ENCODE results near the gene PTPRM. TPM values are rescaled to one million over a fixed set of nuclear protein-coding genes. Genes with fewer than 3 reads are reported as not detected.

Gene PTPRM
- total RNA-seq, 1 experiment from 2014 or later, result 100.0 TPM

GRCh38 chr18:8427339-8427738 is 860.2 kb downstream of the PTPRM start:
- Mint-ChIP-seq H3K9me3 (ENCODE audit: unreplicated experiment) (no peaks in the 10 kb centered on the region), H3K27ac (ENCODE audit: unreplicated experiment) (no peak overlapping the region), H3K27me3 (ENCODE audit: insufficient read depth, unreplicated experiment) (no peaks in the 10 kb centered on the region), H3K4me1 (ENCODE audit: low read depth, unreplicated experiment) (no peaks in the 10 kb centered on the region), H3K4me3 (ENCODE audit: unreplicated experiment) (no peak overlapping the region), H3K36me3 (ENCODE audit: insufficient read depth, unreplicated experiment) (no peaks in the 10 kb centered on the region)
- intact Hi-C loops (cut with micrococcal nuclease; ENCODE audit: unreplicated experiment), result loop anchor here (5.0 kb wide), 1 partner anchor 55 kb away; no protein-coding TSS in a partner anchor
- DNase-seq, result no peak
- H3K9me3 ChIP-seq, result no peaks in the 10 kb centered on the region
- TF ChIP-seq, protein P1, sequence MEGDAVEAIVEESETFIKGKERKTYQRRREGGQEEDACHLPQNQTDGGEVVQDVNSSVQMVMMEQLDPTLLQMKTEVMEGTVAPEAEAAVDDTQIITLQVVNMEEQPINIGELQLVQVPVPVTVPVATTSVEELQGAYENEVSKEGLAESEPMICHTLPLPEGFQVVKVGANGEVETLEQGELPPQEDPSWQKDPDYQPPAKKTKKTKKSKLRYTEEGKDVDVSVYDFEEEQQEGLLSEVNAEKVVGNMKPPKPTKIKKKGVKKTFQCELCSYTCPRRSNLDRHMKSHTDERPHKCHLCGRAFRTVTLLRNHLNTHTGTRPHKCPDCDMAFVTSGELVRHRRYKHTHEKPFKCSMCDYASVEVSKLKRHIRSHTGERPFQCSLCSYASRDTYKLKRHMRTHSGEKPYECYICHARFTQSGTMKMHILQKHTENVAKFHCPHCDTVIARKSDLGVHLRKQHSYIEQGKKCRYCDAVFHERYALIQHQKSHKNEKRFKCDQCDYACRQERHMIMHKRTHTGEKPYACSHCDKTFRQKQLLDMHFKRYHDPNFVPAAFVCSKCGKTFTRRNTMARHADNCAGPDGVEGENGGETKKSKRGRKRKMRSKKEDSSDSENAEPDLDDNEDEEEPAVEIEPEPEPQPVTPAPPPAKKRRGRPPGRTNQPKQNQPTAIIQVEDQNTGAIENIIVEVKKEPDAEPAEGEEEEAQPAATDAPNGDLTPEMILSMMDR (IDR thresholded peaks at IDR 0.05; ENCODE audit: insufficient read depth in 1 of 2, low read depth in 1 of 2, low read length in 1 of 2, severe bottlenecking in 1 of 2, unreplicated experiment in 1 of 2), result no peak
- CTCF ChIA-PET, result no interaction called here
- H3K4me1 ChIP-seq, result no peaks in the 10 kb centered on the region
- no TSS peak for BruUV-seq (replicated peaks)
- H3K4me3 ChIP-seq (ENCODE audit: low read depth, low read length), result no peak overlapping the region
- H3K27me3 ChIP-seq (replicated peaks; ENCODE audit: control insufficient read depth, insufficient read depth, low read length), result no peaks in the 10 kb centered on the region
- POLR2A ChIA-PET, result no interaction called here
- no peaks in the 10 kb centered on the region for H3K36me3 ChIP-seq (ENCODE audit: control insufficient read depth, insufficient read depth, low read length)

GRCh38 chr18:8428951-8429350 is 861.8 kb downstream of the PTPRM start:
- Mint-ChIP-seq H3K27me3 (ENCODE audit: insufficient read depth, unreplicated experiment) (no peaks in the 10 kb centered on the region), H3K4me3 (ENCODE audit: unreplicated experiment) (no peak overlapping the region), H3K9me3 (ENCODE audit: unreplicated experiment) (no peaks in the 10 kb centered on the region), H3K27ac (ENCODE audit: unreplicated experiment) (no peak overlapping the region), H3K36me3 (ENCODE audit: insufficient read depth, unreplicated experiment) (no peaks in the 10 kb centered on the region), H3K4me1 (ENCODE audit: low read depth, unreplicated experiment) (no peaks in the 10 kb centered on the region)
- no peaks in the 10 kb centered on the region for H3K4me1 ChIP-seq
- H3K36me3 ChIP-seq (ENCODE audit: control insufficient read depth, insufficient read depth, low read length), result no peaks in the 10 kb centered on the region
- POLR2A ChIA-PET, result no interaction called here
- BruUV-seq (replicated peaks), result no TSS peak
- no peaks in the 10 kb centered on the region for H3K9me3 ChIP-seq
- no peaks in the 10 kb centered on the region for H3K27me3 ChIP-seq (replicated peaks; ENCODE audit: control insufficient read depth, insufficient read depth, low read length)
- CTCF ChIA-PET, result no interaction called here
- no peak for DNase-seq
- H3K4me3 ChIP-seq (ENCODE audit: low read depth, low read length), result no peak overlapping the region
- intact Hi-C loops (cut with micrococcal nuclease; ENCODE audit: unreplicated experiment), result loop anchor here (5.0 kb wide), 1 partner anchor 53 kb away; no protein-coding TSS in a partner anchor
- TF ChIP-seq, protein P1 (IDR thresholded peaks at IDR 0.05; ENCODE audit: insufficient read depth in 1 of 2, low read depth in 1 of 2, low read length in 1 of 2, severe bottlenecking in 1 of 2, unreplicated experiment in 1 of 2), result no peak

DNA sequence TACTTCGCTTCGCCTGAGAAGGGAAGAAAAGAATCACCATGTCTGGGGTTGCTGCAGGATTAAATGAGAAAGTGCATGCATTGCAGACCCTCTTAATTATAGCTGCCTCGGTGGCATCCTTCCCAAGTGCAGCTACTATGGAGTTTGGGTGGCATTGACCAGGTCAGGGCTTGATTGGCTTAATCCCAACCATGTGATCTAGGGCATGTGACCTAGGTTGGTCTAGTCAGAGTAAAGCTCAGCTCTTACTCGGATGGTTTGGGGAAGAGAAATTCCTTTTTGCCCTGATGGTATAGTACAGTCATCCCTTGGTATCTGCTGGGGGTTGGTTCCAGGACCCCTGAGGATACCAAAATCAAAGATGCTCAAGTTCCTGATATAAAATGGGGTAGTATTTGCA is 863.9 kb downstream of the PTPRM start:
- Histone ChIP-seq H3K9me3 (no peaks in the 10 kb centered on the region), H3K4me1 (no peaks in the 10 kb centered on the region), H3K4me3 (ENCODE audit: low read depth, low read length) (no peak overlapping the region), H3K36me3 (ENCODE audit: control insufficient read depth, insufficient read depth, low read length) (no peaks in the 10 kb centered on the region), H3K27me3 (replicated peaks; ENCODE audit: control insufficient read depth, insufficient read depth, low read length) (no peaks in the 10 kb centered on the region)
- no peak overlapping the region for H3K27ac Mint-ChIP-seq (ENCODE audit: unreplicated experiment)
- ChIA-PET CTCF (no interaction called here), POLR2A (no interaction called here)
- no peaks in the 10 kb centered on the region for H3K4me1 Mint-ChIP-seq (ENCODE audit: low read depth, unreplicated experiment)
- intact Hi-C loops (cut with micrococcal nuclease; ENCODE audit: unreplicated experiment), result no loop called here
- H3K4me3 Mint-ChIP-seq (ENCODE audit: unreplicated experiment), result no peak overlapping the region
- BruUV-seq (replicated peaks), result no TSS peak
- no peaks in the 10 kb centered on the region for H3K9me3 Mint-ChIP-seq (ENCODE audit: unreplicated experiment)
- H3K27me3 Mint-ChIP-seq (ENCODE audit: insufficient read depth, unreplicated experiment), result no peaks in the 10 kb centered on the region
- TF ChIP-seq, protein P1 (IDR thresholded peaks at IDR 0.05; ENCODE audit: insufficient read depth in 1 of 2, low read depth in 1 of 2, low read length in 1 of 2, severe bottlenecking in 1 of 2, unreplicated experiment in 1 of 2), result no peak
- no peak for DNase-seq
- H3K36me3 Mint-ChIP-seq (ENCODE audit: insufficient read depth, unreplicated experiment), result no peaks in the 10 kb centered on the region

Measured in Caco-2 (cell line).